K562 (cell line): Measurements from ENCODE around the gene DPP3. TPM values are rescaled to one million over a fixed set of nuclear protein-coding genes. Genes with fewer than 3 reads are reported as not detected.

Experiments used
- ATAC-seq: fragments of 200-7000 bp; cut with Tn5 transposase; 3 replicates; pipeline ENCODE4 v1.9.1; 2020; ENCODE audit warnings: moderate library complexity
- BruUV-seq: library from RNA; stranded (reverse); fragments of 400-500 nt; replicated peaks from 2 replicates; lab custom pipeline; 2021; lab: Mats Ljungman, UMichigan
- CTCF ChIA-PET: fragments of 300-600 bp; formaldehyde crosslinking; extraction: SDS; loops from one replicate; lab custom pipeline; 2021; ENCODE audit warnings: low intra/inter-chr PET ratio; lab: Yijun Ruan, JAX
- POLR2A ChIA-PET: fragments of 300-600, 350-650 bp; sonication (Branson Sonifier 250); formaldehyde crosslinking; extraction: SDS; loops from one replicate; lab custom pipeline; 2021; ENCODE audit warnings: antibody characterized with exemption, inconsistent platforms; lab: Yijun Ruan, JAX
- DNase-seq, 4 experiments: peaks; one replicate each; pipeline versions ENCODE4 v3.0.0 to v3.0.0-alpha.2; 2011 to 2018; ENCODE audit warnings: low spot score in 3 of 4, mixed read lengths in 3 of 4; ENCODE audit errors: extremely low read depth in 1 of 4
- FAIRE-seq: peaks from 2 replicates; lab custom pipeline; 2011; peaks lifted over from hg19 to GRCh38; lab: Jason Lieb, UNC
- H2AFZ ChIP-seq: 2 replicates; pipeline ENCODE4 v1.6.0; 2011; ENCODE audit warnings: low read depth, low read length, control low read depth, inconsistent platforms
- H3K27ac ChIP-seq: fragments of 200-600 bp; 3 replicates; pipeline ENCODE4 v1.8.0; 2011; ENCODE audit warnings: low read depth, mild to moderate bottlenecking, control low read depth, inconsistent platforms, low read length, moderate library complexity, mixed read lengths; ENCODE audit errors: extremely low read depth
- H3K27me3 ChIP-seq, 2 experiments: fragments of 300-600 bp in 1 of 2; 2 replicates in 1 of 2; 3 replicates in 1 of 2; pipeline versions ENCODE4 v1.6.0 to v1.8.0; 2011; ENCODE audit warnings: inconsistent platforms in 2 of 2, low read length in 2 of 2, mild to moderate bottlenecking in 1 of 2, mixed read lengths in 1 of 2, moderate library complexity in 1 of 2; ENCODE audit not compliant: control insufficient read depth in 2 of 2, insufficient read depth in 2 of 2
- H3K36me3 ChIP-seq: fragments of 300-600 bp; 3 replicates; pipeline ENCODE4 v1.8.0; 2011; ENCODE audit warnings: mild to moderate bottlenecking, low read length, inconsistent platforms; ENCODE audit not compliant: control insufficient read depth, insufficient read depth
- H3K4me1 ChIP-seq, 2 experiments: fragments of 200-600 bp in 1 of 2; replicated peaks in 1 of 2; 2 replicates in 1 of 2; 3 replicates in 1 of 2; pipeline versions ENCODE4 v1.5.1 to v1.8.0; 2011; ENCODE audit warnings: inconsistent platforms in 2 of 2, low read length in 2 of 2, mild to moderate bottlenecking in 1 of 2, mixed read lengths in 1 of 2, moderate library complexity in 1 of 2; ENCODE audit not compliant: control insufficient read depth in 2 of 2, insufficient read depth in 2 of 2
- H3K4me2 ChIP-seq: 2 replicates; pipeline ENCODE4 v1.6.1; 2011; ENCODE audit warnings: low read length, control low read depth, inconsistent platforms, mixed read lengths; ENCODE audit not compliant: insufficient read depth
- H3K4me3 ChIP-seq: fragments of 200-600 bp; sonication (generic), shearing (Covaris generic); 2 replicates; pipeline ENCODE4 v1.5.1; 2016; ENCODE audit warnings: control low read depth, inconsistent platforms
- H3K79me2 ChIP-seq: fragments of 200-600 bp; 3 replicates; pipeline ENCODE4 v1.8.0; 2011; ENCODE audit warnings: low read length, inconsistent platforms; ENCODE audit not compliant: control insufficient read depth, insufficient read depth
- H3K9ac ChIP-seq, 2 experiments: 2 replicates each; pipeline versions ENCODE4 v1.6.0 to v1.6.1; 2011; ENCODE audit warnings: low read depth in 2 of 2, low read length in 2 of 2, control low read depth in 1 of 2, inconsistent platforms in 1 of 2, mild to moderate bottlenecking in 1 of 2, mixed read lengths in 1 of 2; ENCODE audit not compliant: insufficient read depth in 1 of 2
- H3K9me1 ChIP-seq: one replicate; pipeline ENCODE4 v1.6.0; 2011; ENCODE audit warnings: inconsistent platforms, mild to moderate bottlenecking, low read length, moderate library complexity; ENCODE audit not compliant: control insufficient read depth, insufficient read depth
- H3K9me3 ChIP-seq: replicated peaks from 2 replicates; pipeline ENCODE4 v1.5.1; 2011; ENCODE audit warnings: low read depth, low read length, inconsistent platforms; ENCODE audit not compliant: control insufficient read depth, insufficient read depth
- H4K20me1 ChIP-seq: replicated peaks from 2 replicates; pipeline ENCODE4 v1.6.1; 2011; ENCODE audit warnings: low read length, inconsistent platforms, mixed read lengths; ENCODE audit not compliant: control insufficient read depth, insufficient read depth
- BRCA1 ChIP-seq, 2 experiments: fragments of 450-650 bp in 1 of 2; sonication (generic) in 1 of 2; formaldehyde crosslinking in 1 of 2; IDR thresholded peaks; 2 replicates each; pipeline versions ENCODE4 v1.5.0 to v1.6.1; 2017 to 2020; ENCODE audit warnings: mild to moderate bottlenecking in 1 of 2, missing genetic modification reagents in 1 of 2
- CREBBP ChIP-seq: IDR thresholded peaks from one replicate; pipeline ENCODE4 v1.6.1; 2012; ENCODE audit warnings: low read depth, mild to moderate bottlenecking, control low read depth, inconsistent platforms, low read length
- FOXP1 ChIP-seq: sonication (generic); formaldehyde crosslinking; IDR thresholded peaks from 2 replicates; pipeline ENCODE4 v1.8.0; 2022; ENCODE audit warnings: mild to moderate bottlenecking, missing genetic modification reagents
- KLF10 ChIP-seq: fragments of 250-450 bp; sonication (Bioruptor Pico); IDR thresholded peaks from 2 replicates; pipeline ENCODE4 v1.6.1; 2021; ENCODE audit warnings: matching md5 sums
- ZNF551 ChIP-seq: fragments of 250-450 bp; sonication (Bioruptor Pico); IDR thresholded peaks from 2 replicates; pipeline ENCODE4 v1.5.0; 2021; ENCODE audit warnings: mild to moderate bottlenecking, moderate library complexity
- WGBS: fragments of 100-300 bp; shearing (Covaris generic); methylation state at CpG from one replicate; pipeline ENCODE4 v1.1.6; 2016; ENCODE audit warnings: low coverage, mixed read lengths; ENCODE audit not compliant: insufficient coverage; ENCODE audit errors: missing lambda C conversion rate; 5-methylcytosine and 5-hydroxymethylcytosine counted together
- in situ Hi-C: fragments of 300-500 bp; cut with MboI; formaldehyde crosslinking; loops from 4 replicates; pipeline ENCODE4 v1.15.0; 2018; ENCODE audit warnings: inconsistent platforms, mixed read lengths
- intact Hi-C: fragments of 100-400 bp; cut with micrococcal nuclease; formaldehyde crosslinking; loops from 2 replicates; pipeline ENCODE4 v1.14.2; 2022
- polyA plus RNA-seq, 8 experiments: library from polyadenylated mRNA; depleted of rRNA in 4 of 8; stranded (reverse) in 5 of 8; unstranded in 3 of 8; fragments of >200 nt; fragmentation: Nextera tagmentation in 2 of 8; fragmentation: Illumina TruSeq in 1 of 8; extraction: Ambion mirVana in 2 of 8; extraction: Trizol in 1 of 8; gene quantifications; 2 replicates each; pipeline versions ENCODE4 v1.2.1 to v1.2.3, GENCODE V29; 2011 to 2014; ENCODE audit warnings: inconsistent platforms in 1 of 8, missing spikeins in 1 of 8
- total RNA-seq, 7 experiments: library from RNA; depleted of rRNA in 6 of 7; stranded (reverse); fragments of >200 nt in 6 of 7; fragmentation: Illumina TruSeq in 2 of 7; extraction: Trizol in 2 of 7; gene quantifications; 2 replicates each; pipeline versions ENCODE4 v1.2.1 to v1.2.3, GENCODE V29; 2011 to 2021; ENCODE audit warnings: low replicate concordance in 1 of 7
- TF ChIP-seq, protein P1 (sequence below): fragments of 200-800 bp; sonication (Bioruptor generic); IDR thresholded peaks from 2 replicates; pipeline ENCODE4 v1.6.1; 2017; ENCODE audit warnings: missing genetic modification characterization, missing compliant biosample characterization
- TF ChIP-seq, protein P2 (sequence below), 2 experiments: fragments of 450-650 bp; formaldehyde crosslinking in 1 of 2; IDR thresholded peaks; 2 replicates each; pipeline versions ENCODE4 v1.4.0 to v1.6.1; 2014 to 2020; ENCODE audit warnings: mild to moderate bottlenecking in 2 of 2, borderline replicate concordance in 1 of 2, low read depth in 1 of 2
- TF ChIP-seq, protein P3 (sequence below): sonication (generic); formaldehyde crosslinking; IDR thresholded peaks from 2 replicates; pipeline ENCODE4 v1.8.0; 2022; ENCODE audit warnings: mild to moderate bottlenecking, low read depth, missing genetic modification reagents

The DPP3 gene
- total and polyA plus RNA-seq, 9 of the 15 experiments (the other 6 are each of a cell fraction or from before 2014, with no cell fraction given): 3.7 to 69.2 (median 43.3) TPM

DNA sequence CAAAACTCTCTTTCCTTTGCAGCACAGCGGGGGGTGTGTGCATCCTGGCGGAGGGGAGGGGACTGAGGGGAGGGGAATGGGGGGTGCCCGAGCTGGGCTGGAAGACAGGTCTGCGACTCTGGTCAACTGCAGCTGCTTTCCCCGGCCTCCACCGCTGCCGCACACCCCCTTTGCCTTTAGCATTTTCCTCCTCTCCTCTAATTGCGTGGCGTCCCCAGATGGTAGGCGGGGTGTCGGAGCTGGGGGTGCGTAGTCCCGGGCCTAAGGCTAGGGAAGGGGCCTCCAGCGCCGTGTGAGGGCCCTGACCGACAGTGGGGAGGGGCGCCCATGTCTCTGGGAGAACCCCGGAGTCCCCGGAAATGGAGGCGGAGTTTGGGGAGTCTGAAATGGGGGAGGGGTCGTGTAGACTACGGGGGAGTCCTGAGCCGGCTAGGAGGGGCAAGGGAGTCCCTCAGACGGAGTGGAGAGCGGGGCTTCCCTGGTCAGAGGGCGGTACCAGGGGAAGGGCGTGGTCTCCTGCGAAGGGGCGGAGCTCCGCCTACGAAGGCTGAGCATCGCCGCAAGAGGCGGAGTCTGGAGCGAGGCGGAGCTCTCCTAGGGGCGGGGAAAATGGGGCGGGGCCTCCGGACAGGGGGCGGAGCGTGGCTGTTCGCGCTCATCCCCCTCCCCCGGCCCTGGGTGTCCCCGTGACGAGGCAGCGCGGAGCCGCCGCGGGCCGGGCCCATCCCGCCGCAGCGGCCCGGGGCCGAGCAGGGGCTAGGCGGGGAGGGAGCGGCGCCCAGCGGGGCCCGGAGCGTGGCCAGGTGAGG is 13.8 kb upstream of the DPP3 start, which contains the start of gene PELI3:
TSS of gene PELI3 (plus strand) at position 681 of the 809 bp plus-strand sequence. CDS start 1,224 bp downstream, outside the sequence.
- WGBS: under 1% methylated on average over 27 of the region's 63 CpGs
- Histone ChIP-seq H3K4me3 (peak within 1 kb of the TSS; percentile 56), H3K9ac (peak within 1 kb of the TSS; percentile 56 to 93), H3K4me1 (peaks cover 0 to 24% of the 10 kb centered on the region in 2 experiments; a peak in 3 of 5 replicates), H3K9me1 (no peaks in the 10 kb centered on the region), H4K20me1 (peaks cover 3% of the 10 kb centered on the region; the same call in 1 of the 2 replicates), H3K27ac (peak within 1 kb of the TSS; percentile 23; the same call in 1 of the 3 replicates), H3K27me3 (no peaks in the 10 kb centered on the region), H2AFZ (peak within 1 kb of the TSS; percentile 95), H3K9me3 (peaks cover 3% of the 10 kb centered on the region; the same call in 1 of the 2 replicates), H3K4me2 (peak within 1 kb of the TSS; percentile 78), H3K79me2 (no peaks in the 10 kb centered on the region), H3K36me3 (no peaks in the 10 kb centered on the region)
- FAIRE-seq (peak; percentile 90), DNase-seq (peak; percentile 92 to 99 (median 98)), ATAC-seq (peak; percentile 99)
- in situ Hi-C loops (no loop called here), intact Hi-C loops (no loop called here)
- BruUV-seq: no TSS peak
- ChIA-PET CTCF (interaction anchor here (0.6 to 0.7 kb wide), 2 partner anchors 58 to 464 kb away, joined by 3 to 6 read pairs; no protein-coding TSS in a partner anchor), POLR2A (interaction anchor here (0.6 to 2.6 kb wide), 6 partner anchors 13 to 608 kb away, joined by 3 to 18 read pairs (median 4); partner anchors contain the start of genes DPP3 and MRPL11)
- TF ChIP-seq BRCA1 (IDR thresholded peaks at IDR 0.05) (no peak), BRCA1 (CRISPR knock-in tag; IDR thresholded peaks at IDR 0.05) (no peak), ZNF551 (CRISPR knock-in tag) (no peak), KLF10 (CRISPR knock-in tag) (no peak), FOXP1 (CRISPR knock-in tag) (no peak), CREBBP (no peak)
- TF ChIP-seq, protein P1, sequence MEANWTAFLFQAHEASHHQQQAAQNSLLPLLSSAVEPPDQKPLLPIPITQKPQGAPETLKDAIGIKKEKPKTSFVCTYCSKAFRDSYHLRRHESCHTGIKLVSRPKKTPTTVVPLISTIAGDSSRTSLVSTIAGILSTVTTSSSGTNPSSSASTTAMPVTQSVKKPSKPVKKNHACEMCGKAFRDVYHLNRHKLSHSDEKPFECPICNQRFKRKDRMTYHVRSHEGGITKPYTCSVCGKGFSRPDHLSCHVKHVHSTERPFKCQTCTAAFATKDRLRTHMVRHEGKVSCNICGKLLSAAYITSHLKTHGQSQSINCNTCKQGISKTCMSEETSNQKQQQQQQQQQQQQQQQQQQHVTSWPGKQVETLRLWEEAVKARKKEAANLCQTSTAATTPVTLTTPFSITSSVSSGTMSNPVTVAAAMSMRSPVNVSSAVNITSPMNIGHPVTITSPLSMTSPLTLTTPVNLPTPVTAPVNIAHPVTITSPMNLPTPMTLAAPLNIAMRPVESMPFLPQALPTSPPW (CRISPR knock-in tag): peak; percentile 69; the same call in 1 of the 2 replicates
- TF ChIP-seq, protein P2, sequence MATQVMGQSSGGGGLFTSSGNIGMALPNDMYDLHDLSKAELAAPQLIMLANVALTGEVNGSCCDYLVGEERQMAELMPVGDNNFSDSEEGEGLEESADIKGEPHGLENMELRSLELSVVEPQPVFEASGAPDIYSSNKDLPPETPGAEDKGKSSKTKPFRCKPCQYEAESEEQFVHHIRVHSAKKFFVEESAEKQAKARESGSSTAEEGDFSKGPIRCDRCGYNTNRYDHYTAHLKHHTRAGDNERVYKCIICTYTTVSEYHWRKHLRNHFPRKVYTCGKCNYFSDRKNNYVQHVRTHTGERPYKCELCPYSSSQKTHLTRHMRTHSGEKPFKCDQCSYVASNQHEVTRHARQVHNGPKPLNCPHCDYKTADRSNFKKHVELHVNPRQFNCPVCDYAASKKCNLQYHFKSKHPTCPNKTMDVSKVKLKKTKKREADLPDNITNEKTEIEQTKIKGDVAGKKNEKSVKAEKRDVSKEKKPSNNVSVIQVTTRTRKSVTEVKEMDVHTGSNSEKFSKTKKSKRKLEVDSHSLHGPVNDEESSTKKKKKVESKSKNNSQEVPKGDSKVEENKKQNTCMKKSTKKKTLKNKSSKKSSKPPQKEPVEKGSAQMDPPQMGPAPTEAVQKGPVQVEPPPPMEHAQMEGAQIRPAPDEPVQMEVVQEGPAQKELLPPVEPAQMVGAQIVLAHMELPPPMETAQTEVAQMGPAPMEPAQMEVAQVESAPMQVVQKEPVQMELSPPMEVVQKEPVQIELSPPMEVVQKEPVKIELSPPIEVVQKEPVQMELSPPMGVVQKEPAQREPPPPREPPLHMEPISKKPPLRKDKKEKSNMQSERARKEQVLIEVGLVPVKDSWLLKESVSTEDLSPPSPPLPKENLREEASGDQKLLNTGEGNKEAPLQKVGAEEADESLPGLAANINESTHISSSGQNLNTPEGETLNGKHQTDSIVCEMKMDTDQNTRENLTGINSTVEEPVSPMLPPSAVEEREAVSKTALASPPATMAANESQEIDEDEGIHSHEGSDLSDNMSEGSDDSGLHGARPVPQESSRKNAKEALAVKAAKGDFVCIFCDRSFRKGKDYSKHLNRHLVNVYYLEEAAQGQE (IDR thresholded peaks at IDR 0.05; ENCODE audit: borderline replicate concordance): peak; percentile 58
- TF ChIP-seq, protein P2 (CRISPR knock-in tag; IDR thresholded peaks at IDR 0.05; ENCODE audit: low read depth): peak; percentile 53; the same call in 1 of the 2 replicates
- TF ChIP-seq, protein P3, sequence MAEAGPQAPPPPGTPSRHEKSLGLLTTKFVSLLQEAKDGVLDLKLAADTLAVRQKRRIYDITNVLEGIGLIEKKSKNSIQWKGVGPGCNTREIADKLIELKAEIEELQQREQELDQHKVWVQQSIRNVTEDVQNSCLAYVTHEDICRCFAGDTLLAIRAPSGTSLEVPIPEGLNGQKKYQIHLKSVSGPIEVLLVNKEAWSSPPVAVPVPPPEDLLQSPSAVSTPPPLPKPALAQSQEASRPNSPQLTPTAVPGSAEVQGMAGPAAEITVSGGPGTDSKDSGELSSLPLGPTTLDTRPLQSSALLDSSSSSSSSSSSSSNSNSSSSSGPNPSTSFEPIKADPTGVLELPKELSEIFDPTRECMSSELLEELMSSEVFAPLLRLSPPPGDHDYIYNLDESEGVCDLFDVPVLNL (CRISPR knock-in tag): no peak
